Endodermal cell (in vitro differentiated cells): ENCODE data around the gene TIA1. TPM values are rescaled to one million over a fixed set of nuclear protein-coding genes. Genes with fewer than 3 reads are reported as not detected.
"Not testable (repeated sequence)": the region's sequence is repeated elsewhere in the genome, so short reads cannot be mapped to it uniquely, and the experiment has no call there.

ENCODE experiments used
- DNase-seq: peaks from one replicate; pipeline ENCODE4 v3.0.0-alpha.2; 2017
- H3K27ac ChIP-seq: 2 replicates; pipeline ENCODE4 v1.5.1; 2013; ENCODE audit warnings: mild to moderate bottlenecking, low read depth, low read length, moderate library complexity
- H3K27me3 ChIP-seq: 2 replicates; pipeline ENCODE4 v1.6.1; 2013; ENCODE audit warnings: mild to moderate bottlenecking, low read length, moderate library complexity; ENCODE audit not compliant: insufficient read depth, control insufficient read depth, poor library complexity, severe bottlenecking
- H3K36me3 ChIP-seq: 2 replicates; pipeline ENCODE4 v1.7.0; 2013; ENCODE audit warnings: mild to moderate bottlenecking, low read length, moderate library complexity; ENCODE audit not compliant: control insufficient read depth, insufficient read depth
- H3K4me1 ChIP-seq: one replicate; pipeline ENCODE4 v1.7.0; 2013; ENCODE audit warnings: low read length; ENCODE audit not compliant: control insufficient read depth, insufficient read depth
- H3K4me3 ChIP-seq: 2 replicates; pipeline ENCODE4 v1.5.1; 2013; ENCODE audit warnings: mild to moderate bottlenecking, low read length, moderate library complexity
- H3K9ac ChIP-seq: 2 replicates; pipeline ENCODE4 v1.6.1; 2013; ENCODE audit warnings: mild to moderate bottlenecking, low read length, moderate library complexity; ENCODE audit not compliant: poor library complexity, severe bottlenecking; ENCODE audit errors: extremely low read depth
- H3K9me3 ChIP-seq: 2 replicates; pipeline ENCODE4 v1.6.1; 2013; ENCODE audit warnings: mild to moderate bottlenecking, low read length, moderate library complexity; ENCODE audit not compliant: control insufficient read depth
- H3K27ac Mint-ChIP-seq: 2 replicates; pipeline ENCODE4 v1.8.0; 2020; ENCODE audit warnings: mixed read lengths
- H3K27me3 Mint-ChIP-seq: 2 replicates; pipeline ENCODE4 v1.8.0; 2021; ENCODE audit warnings: mild to moderate bottlenecking, mixed read lengths; ENCODE audit not compliant: insufficient read depth
- H3K36me3 Mint-ChIP-seq: 2 replicates; pipeline ENCODE4 v1.8.0; 2020; ENCODE audit warnings: low read depth, mixed read lengths
- H3K4me1 Mint-ChIP-seq: 2 replicates; pipeline ENCODE4 v1.8.0; 2020; ENCODE audit warnings: mixed read lengths
- H3K4me3 Mint-ChIP-seq: 2 replicates; pipeline ENCODE4 v1.8.0; 2020; ENCODE audit warnings: mild to moderate bottlenecking, moderate library complexity, mixed read lengths
- H3K9me3 Mint-ChIP-seq: 2 replicates; pipeline ENCODE4 v1.8.0; 2020; ENCODE audit warnings: mild to moderate bottlenecking, mixed read lengths
- WGBS, 2 experiments: methylation state at CpG; one replicate each; pipeline versions ENCODE4 v1.1.5 to v1.1.7; 2013; ENCODE audit warnings: missing lambda C conversion rate in 2 of 2, mixed read lengths in 1 of 2; ENCODE audit not compliant: insufficient coverage in 1 of 2, insufficient read length in 1 of 2; 5-methylcytosine and 5-hydroxymethylcytosine counted together
- total RNA-seq, 2 donors: library from RNA; stranded (reverse); fragmentation: NEBNext Ultra II Directional in 1 of 2; extraction: Animal tissue kit (Norgen Biotek cat#: 25700) in 1 of 2; gene quantifications; 2 replicates in 1 of 2; 3 replicates in 1 of 2; pipeline ENCODE4 v1.2.1, GENCODE V29; 2021
- TF ChIP-seq, protein P1 (sequence below): fragments of 200-600 bp; sonication (generic); conservative IDR thresholded peaks from 2 replicates; pipeline ENCODE4 v1.5.0; 2021; ENCODE audit warnings: antibody characterized with exemption, mild to moderate bottlenecking

TIA1 gene
- total RNA-seq, 2 donors from 2014 or later, result 217 to 256 TPM

DNA sequence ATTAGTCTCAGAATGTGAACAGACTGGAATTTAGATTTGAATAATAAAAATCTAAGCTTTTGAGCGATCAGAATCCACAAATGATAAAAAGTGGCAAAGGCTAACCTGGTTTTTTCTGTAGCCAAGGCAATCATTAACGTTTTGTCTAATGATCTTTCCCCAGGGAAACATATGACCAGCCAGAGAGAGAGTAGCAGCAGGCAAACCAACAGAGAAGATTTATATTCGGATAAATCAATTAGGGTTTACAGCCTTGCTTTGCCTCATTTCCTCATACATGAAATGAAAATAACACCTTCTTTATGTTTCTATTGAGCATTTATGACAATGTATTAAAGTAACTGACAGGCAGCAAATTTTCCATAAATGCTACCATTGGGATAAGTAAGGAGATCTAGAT is 14.5 kb downstream of the TIA1 start:
- no peak for DNase-seq
- Histone ChIP-seq H3K36me3 (peaks cover 78% of the 10 kb centered on the region), H3K4me1 (no peaks in the 10 kb centered on the region), H3K27me3 (no peaks in the 10 kb centered on the region), H3K4me3 (no peak overlapping the region), H3K27ac (no peak overlapping the region), H3K9ac (no peak overlapping the region), H3K9me3 (no peaks in the 10 kb centered on the region)
- Mint-ChIP-seq H3K36me3 (peaks cover 60% of the 10 kb centered on the region), H3K9me3 (no peaks in the 10 kb centered on the region), H3K27me3 (no peaks in the 10 kb centered on the region), H3K4me3 (no peak overlapping the region), H3K27ac (no peak overlapping the region), H3K4me1 (no peaks in the 10 kb centered on the region)
- WGBS, 2 experiments, result 93 to 95% methylated on average over 2 to 3 of the region's 3 CpGs
- TF ChIP-seq, protein P1, sequence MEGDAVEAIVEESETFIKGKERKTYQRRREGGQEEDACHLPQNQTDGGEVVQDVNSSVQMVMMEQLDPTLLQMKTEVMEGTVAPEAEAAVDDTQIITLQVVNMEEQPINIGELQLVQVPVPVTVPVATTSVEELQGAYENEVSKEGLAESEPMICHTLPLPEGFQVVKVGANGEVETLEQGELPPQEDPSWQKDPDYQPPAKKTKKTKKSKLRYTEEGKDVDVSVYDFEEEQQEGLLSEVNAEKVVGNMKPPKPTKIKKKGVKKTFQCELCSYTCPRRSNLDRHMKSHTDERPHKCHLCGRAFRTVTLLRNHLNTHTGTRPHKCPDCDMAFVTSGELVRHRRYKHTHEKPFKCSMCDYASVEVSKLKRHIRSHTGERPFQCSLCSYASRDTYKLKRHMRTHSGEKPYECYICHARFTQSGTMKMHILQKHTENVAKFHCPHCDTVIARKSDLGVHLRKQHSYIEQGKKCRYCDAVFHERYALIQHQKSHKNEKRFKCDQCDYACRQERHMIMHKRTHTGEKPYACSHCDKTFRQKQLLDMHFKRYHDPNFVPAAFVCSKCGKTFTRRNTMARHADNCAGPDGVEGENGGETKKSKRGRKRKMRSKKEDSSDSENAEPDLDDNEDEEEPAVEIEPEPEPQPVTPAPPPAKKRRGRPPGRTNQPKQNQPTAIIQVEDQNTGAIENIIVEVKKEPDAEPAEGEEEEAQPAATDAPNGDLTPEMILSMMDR, result no peak

DNA sequence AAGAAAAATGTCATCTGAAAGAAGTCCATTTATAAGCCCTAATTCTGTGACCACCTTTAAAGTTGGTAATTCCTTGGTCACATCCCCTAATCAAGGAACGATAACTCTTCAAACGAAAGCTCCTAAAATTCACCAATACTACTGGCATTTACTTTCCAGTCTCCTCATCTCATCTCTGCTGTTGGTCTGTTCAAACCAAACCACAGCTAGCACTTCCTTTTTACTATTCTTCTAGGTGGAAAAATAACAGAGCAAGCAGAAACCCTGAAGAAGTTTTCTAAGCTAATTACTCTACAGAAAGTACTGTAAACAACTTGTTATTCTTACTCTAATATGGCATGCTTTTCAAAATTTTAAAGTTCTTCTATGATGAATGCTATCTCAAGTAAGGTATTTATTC is 21.6 kb downstream of the TIA1 start:
- Histone ChIP-seq H3K9ac (no peak overlapping the region), H3K9me3 (no peaks in the 10 kb centered on the region), H3K27ac (no peak overlapping the region), H3K4me3 (no peak overlapping the region), H3K36me3 (peaks cover 87% of the 10 kb centered on the region), H3K27me3 (no peaks in the 10 kb centered on the region), H3K4me1 (no peaks in the 10 kb centered on the region)
- no peak overlapping the region for H3K27ac Mint-ChIP-seq
- no peaks in the 10 kb centered on the region for H3K4me1 Mint-ChIP-seq
- WGBS, 2 experiments, result 95 to 97% methylated on average over 2 of the region's 2 CpGs
- TF ChIP-seq, protein P1, result no peak
- no peak for DNase-seq
- no peak overlapping the region for H3K4me3 Mint-ChIP-seq
- no peaks in the 10 kb centered on the region for H3K9me3 Mint-ChIP-seq
- H3K36me3 Mint-ChIP-seq, result peaks cover 70% of the 10 kb centered on the region
- no peaks in the 10 kb centered on the region for H3K27me3 Mint-ChIP-seq

- H3K4me1 ChIP-seq, H3K27me3 Mint-ChIP-seq, H3K4me3 ChIP-seq, H3K4me1 Mint-ChIP-seq, H3K4me3 Mint-ChIP-seq, H3K27me3 ChIP-seq, H3K27ac ChIP-seq, H3K9me3 Mint-ChIP-seq, H3K27ac Mint-ChIP-seq, DNase-seq, H3K9ac ChIP-seq, H3K9me3 ChIP-seq: not testable (repeated sequence)
- peaks cover 68% of the 10 kb centered on the region for H3K36me3 Mint-ChIP-seq
- H3K36me3 ChIP-seq, result peaks cover 92% of the 10 kb centered on the region
- WGBS, 2 experiments, result 94 to 100% methylated on average over 2 to 3 of the region's 3 CpGs
These were observed 25.1 kb downstream of the TIA1 start for GRCh38 chr2:70223305-70223704.

GRCh38 chr2:70214953-70215549 is 33.4 kb downstream of the TIA1 start:
- Mint-ChIP-seq H3K4me3 (no peak overlapping the region), H3K27me3 (no peaks in the 10 kb centered on the region), H3K27ac (no peak overlapping the region), H3K4me1 (no peaks in the 10 kb centered on the region), H3K36me3 (peaks cover 71% of the 10 kb centered on the region), H3K9me3 (no peaks in the 10 kb centered on the region)
- H3K9me3 ChIP-seq, result no peaks in the 10 kb centered on the region
- no peak overlapping the region for H3K27ac ChIP-seq
- H3K36me3 ChIP-seq, result peaks cover 96% of the 10 kb centered on the region
- 92 to 96% methylated on average over 1 to 3 of the region's 3 CpGs for WGBS, 2 experiments
- TF ChIP-seq, protein P1, result no peak
- DNase-seq, result no peak
- H3K9ac ChIP-seq, result no peak overlapping the region
- no peaks in the 10 kb centered on the region for H3K4me1 ChIP-seq
- H3K27me3 ChIP-seq, result no peaks in the 10 kb centered on the region
- H3K4me3 ChIP-seq, result no peak overlapping the region
